Measurements from ENCODE around the gene MAD1L1. TPM values are rescaled to one million over a fixed set of nuclear protein-coding genes. Genes with fewer than 3 reads are reported as not detected.

Gene MAD1L1
- total and polyA plus RNA-seq, 11 donors = 11.1 to 29.7 (median 20.9) TPM

GRCh38 chr7:2098056-2098455 is 134.7 kb downstream of the MAD1L1 start:
- TF ChIP-seq POLR2A (IDR thresholded peaks at IDR 0.05) (no peak), CTCF (IDR thresholded peaks at IDR 0.05) (no peak)
- ATAC-seq (no peak), DNase-seq (no peak)
- Histone ChIP-seq H3K27ac (no peak overlapping the region), H3K27me3 (no peaks in the 10 kb centered on the region), H3K4me1 (peaks cover 0 to 13% (median 0%) of the 10 kb centered on the region in 12 donors), H3K36me3 (no peaks in the 10 kb centered on the region), H3K4me3 (no peak overlapping the region), H3K9me3 (no peaks in the 10 kb centered on the region)
- WGBS, 4 donors = 94 to 98% (median 97%) methylated on average over 18 of the region's 18 CpGs
- intact Hi-C loops (cut with DNase I) = no loop called here

GRCh38 chr7:2097492-2097891 is 135.3 kb downstream of the MAD1L1 start:
- intact Hi-C loops (cut with DNase I) = no loop called here
- Histone ChIP-seq H3K27ac (no peak overlapping the region), H3K27me3 (no peaks in the 10 kb centered on the region), H3K4me3 (no peak overlapping the region), H3K4me1 (peaks cover 0 to 13% (median 0%) of the 10 kb centered on the region in 12 donors), H3K36me3 (no peaks in the 10 kb centered on the region), H3K9me3 (no peaks in the 10 kb centered on the region)
- ATAC-seq (no peak), DNase-seq (no peak)
- 94 to 96% (median 95%) methylated on average over 11 of the region's 11 CpGs for WGBS, 4 donors
- TF ChIP-seq CTCF (IDR thresholded peaks at IDR 0.05) (no peak), POLR2A (IDR thresholded peaks at IDR 0.05) (no peak)

GRCh38 chr7:2096692-2097387 is 135.9 kb downstream of the MAD1L1 start:
- 90 to 92% (median 90%) methylated on average over 16 to 28 of the region's 28 CpGs for WGBS, 4 donors
- Histone ChIP-seq H3K4me1 (peaks cover 0 to 13% (median 0%) of the 10 kb centered on the region in 12 donors), H3K9me3 (no peaks in the 10 kb centered on the region), H3K27me3 (no peaks in the 10 kb centered on the region), H3K27ac (no peak overlapping the region), H3K4me3 (no peak overlapping the region), H3K36me3 (no peaks in the 10 kb centered on the region)
- intact Hi-C loops (cut with DNase I) = no loop called here
- no peak for TF ChIP-seq CTCF (IDR thresholded peaks at IDR 0.05)
- no peak for TF ChIP-seq POLR2A (IDR thresholded peaks at IDR 0.05)
- ATAC-seq = no peak
- DNase-seq = no peak

GRCh38 chr7:2095436-2095835 is 137.3 kb downstream of the MAD1L1 start:
- no peak overlapping the region for H3K27ac ChIP-seq
- H3K36me3 ChIP-seq = no peaks in the 10 kb centered on the region
- H3K4me3 ChIP-seq = no peak overlapping the region
- ATAC-seq (no peak), DNase-seq (no peak)
- no peaks in the 10 kb centered on the region for H3K27me3 ChIP-seq
- no peak for TF ChIP-seq CTCF (IDR thresholded peaks at IDR 0.05)
- no peak for TF ChIP-seq POLR2A (IDR thresholded peaks at IDR 0.05)
- intact Hi-C loops (cut with DNase I) = no loop called here
- H3K4me1 ChIP-seq = peaks cover 0 to 10% (median 0%) of the 10 kb centered on the region in 12 donors
- 67 to 89% (median 84%) methylated on average over 20 of the region's 20 CpGs for WGBS, 4 donors
- H3K9me3 ChIP-seq = no peaks in the 10 kb centered on the region
